GM20000 (cell line): ENCODE data around the gene MIS12.

Experiments used
- DNase-seq: peaks from one replicate; pipeline ENCODE4 v3.0.0; 2012; ENCODE audit warnings: low spot score
- TF ChIP-seq, protein P1 (sequence below): IDR thresholded peaks from 2 replicates; pipeline ENCODE4 v1.5.1; 2012; ENCODE audit warnings: mild to moderate bottlenecking, control low read depth; ENCODE audit errors: extremely low read depth, missing control alignments

Gene MIS12

DNA sequence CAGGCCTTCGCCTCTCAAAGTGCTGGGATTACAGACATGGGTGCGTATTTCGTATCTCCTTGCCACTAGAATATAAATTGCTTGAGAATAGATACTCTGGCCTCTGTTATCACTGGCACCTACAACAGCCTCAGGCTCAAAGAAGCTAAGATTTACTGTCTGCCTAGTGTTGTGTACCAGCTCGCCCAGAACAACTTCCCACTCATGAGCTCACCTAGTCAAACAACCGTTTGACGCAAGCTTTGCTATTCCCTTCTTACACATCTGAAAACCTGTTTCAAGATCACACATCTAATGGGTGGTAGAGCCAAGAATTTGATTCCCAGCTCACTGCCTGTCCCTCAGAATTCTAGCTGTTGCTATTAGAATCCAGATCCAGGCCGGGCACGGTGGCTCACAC, 24.4 kb downstream of the MIS12 start:
- TF ChIP-seq, protein P1, sequence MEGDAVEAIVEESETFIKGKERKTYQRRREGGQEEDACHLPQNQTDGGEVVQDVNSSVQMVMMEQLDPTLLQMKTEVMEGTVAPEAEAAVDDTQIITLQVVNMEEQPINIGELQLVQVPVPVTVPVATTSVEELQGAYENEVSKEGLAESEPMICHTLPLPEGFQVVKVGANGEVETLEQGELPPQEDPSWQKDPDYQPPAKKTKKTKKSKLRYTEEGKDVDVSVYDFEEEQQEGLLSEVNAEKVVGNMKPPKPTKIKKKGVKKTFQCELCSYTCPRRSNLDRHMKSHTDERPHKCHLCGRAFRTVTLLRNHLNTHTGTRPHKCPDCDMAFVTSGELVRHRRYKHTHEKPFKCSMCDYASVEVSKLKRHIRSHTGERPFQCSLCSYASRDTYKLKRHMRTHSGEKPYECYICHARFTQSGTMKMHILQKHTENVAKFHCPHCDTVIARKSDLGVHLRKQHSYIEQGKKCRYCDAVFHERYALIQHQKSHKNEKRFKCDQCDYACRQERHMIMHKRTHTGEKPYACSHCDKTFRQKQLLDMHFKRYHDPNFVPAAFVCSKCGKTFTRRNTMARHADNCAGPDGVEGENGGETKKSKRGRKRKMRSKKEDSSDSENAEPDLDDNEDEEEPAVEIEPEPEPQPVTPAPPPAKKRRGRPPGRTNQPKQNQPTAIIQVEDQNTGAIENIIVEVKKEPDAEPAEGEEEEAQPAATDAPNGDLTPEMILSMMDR, result no peak
- DNase-seq, result no peak

DNA sequence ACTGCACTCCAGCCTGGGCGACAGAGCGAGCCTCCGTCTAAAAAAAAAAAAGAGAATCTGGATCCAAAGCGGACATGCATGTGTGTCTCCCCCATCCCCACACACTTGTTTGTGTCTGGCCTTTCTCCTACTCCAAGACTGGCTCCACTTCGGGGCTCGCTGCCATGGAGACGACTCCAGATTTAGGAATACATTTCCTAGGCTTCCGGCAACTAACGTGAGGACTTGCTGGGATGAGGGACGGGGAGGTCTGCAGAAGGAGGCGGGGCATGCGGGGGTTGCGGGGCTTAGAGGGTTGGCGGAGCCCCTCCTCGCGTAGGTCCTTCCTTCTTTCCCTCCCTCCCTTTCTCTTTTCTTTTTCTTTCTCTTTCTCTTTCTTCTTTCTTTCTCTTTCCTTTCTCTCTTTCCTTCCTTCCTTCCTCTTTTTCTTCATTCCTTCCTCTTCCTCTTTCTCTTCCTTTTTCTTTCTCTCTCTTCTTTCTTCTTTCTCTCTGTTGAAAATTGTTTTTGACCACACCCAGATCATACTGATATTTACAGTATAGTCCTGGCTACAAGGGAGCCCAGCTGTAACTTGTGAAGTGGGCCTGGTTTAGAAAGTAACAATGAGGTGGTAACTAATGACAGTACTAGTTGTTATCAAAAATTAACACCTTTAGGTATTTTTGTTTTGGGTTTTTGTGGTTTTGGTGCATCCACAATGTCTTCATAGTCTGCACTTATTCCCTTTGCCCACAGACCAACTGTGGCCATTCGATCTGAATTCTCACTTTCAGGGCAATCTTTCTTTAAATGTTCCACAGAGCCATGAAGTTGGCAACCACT, 25.2 kb downstream of the MIS12 start:
- TF ChIP-seq, protein P1, result no peak
- DNase-seq, result no peak

DNA sequence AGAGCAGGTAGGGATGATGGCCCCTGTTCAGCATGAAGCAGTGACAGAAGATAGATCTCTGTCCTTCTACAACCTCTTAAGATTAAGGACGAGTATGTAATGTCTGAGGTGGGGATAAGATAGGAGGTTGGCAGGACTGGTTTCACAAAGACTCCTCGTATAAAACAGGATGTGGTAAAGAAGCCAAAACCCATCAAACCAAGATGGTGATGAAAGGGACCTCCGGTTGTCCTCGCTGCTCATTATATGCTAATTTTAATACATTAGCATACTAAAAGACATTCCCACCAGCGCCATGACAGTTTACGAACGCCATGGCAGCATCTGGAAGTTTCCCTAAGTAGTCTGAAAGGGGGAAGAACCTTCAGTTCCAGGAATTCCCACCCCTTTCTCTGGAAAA, 27.3 kb downstream of the MIS12 start:
- no peak for DNase-seq
- TF ChIP-seq, protein P1, result no peak

- DNase-seq, result no peak
- TF ChIP-seq, protein P1, result no peak
Observed at GRCh38 chr17:5514976-5515375, 28.6 kb downstream of the MIS12 start.

DNA sequence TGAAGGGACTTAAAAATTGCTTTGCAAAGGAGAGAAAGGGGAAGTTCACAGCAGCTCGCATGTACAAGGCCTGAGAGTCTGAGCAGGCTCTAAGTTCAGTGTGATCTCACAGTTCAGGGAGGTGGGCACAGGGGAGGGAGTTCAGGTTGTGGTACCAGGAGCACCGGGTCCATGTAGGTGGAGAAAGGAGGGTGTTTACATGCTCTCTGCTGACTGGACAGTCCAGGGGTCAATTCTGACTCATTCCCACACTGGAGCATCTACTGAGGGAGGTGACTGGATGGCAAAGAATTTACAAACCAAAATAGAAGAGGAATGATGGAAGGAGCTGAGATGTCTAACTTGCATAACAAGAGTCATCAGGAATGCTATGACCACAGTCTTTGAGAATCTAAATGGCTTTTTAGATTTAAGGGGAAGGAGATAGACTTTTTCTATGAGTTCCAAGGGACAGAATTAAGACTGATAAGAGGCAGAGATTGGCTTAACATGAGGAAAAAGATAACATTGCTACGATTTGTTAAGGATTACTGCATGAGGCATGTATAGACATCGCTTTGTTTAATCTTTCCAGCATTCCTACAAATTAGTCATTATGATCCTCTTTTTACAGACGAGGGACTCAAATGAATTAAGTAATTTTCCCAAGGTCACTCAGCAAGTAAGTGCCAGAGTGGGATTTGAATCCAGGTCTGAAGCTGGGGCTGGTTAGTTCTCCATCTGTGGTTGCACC, 29.9 kb downstream of the MIS12 start:
- TF ChIP-seq, protein P1, result no peak
- no peak for DNase-seq

- no peak for DNase-seq
Observed at GRCh38 chr17:5522476-5522875, 36.1 kb downstream of the MIS12 start.

More at GRCh38 chr17:5522476-5522875, 36.1 kb downstream of the MIS12 start:
- TF ChIP-seq, protein P1, result no peak
